GM18858 (cell line): Measurements from ENCODE around the gene RPRD1B.

ENCODE experiments used
- ATAC-seq: cut with Tn5 transposase; IDR thresholded peaks from one replicate; pipeline ENCODE4 v1.9.1; 2021; ENCODE audit not compliant: unreplicated experiment

Gene RPRD1B

DNA sequence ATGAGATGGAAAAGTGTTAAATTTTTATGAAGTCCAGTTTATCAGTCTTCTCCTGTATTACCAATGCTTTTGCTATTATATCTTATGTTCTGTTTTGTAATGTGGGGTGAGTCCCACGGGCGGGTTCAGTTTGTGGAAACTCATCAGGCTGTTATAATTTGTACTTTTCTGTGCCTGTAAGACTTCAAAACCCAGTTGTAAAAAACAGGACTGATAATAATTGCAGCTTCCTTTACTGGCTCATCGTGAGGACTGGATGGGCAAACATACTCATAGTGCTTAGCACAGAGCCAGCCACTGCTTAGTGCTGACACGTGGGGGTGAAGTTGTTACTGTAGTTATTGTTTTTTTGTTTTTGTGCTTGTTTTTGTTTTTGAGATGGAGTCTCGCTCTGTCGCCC lies 85.9 kb downstream of the RPRD1B start:
- no peak for ATAC-seq

- no peak for ATAC-seq
These were observed 87.1 kb downstream of the RPRD1B start for GRCh38 chr20:38120625-38120988.

GRCh38 chr20:38121741-38122140 lies 88.2 kb downstream of the RPRD1B start:
- no peak for ATAC-seq

GRCh38 chr20:38123021-38123587 lies 89.6 kb downstream of the RPRD1B start:
- ATAC-seq = no peak

GRCh38 chr20:38125157-38126056 lies 91.9 kb downstream of the RPRD1B start:
- no peak for ATAC-seq

- no peak for ATAC-seq
These were observed 92.8 kb downstream of the RPRD1B start for GRCh38 chr20:38126146-38126921.

- ATAC-seq = no peak
These were observed 93.5 kb downstream of the RPRD1B start for GRCh38 chr20:38126932-38127621.

GRCh38 chr20:38127920-38128528 lies 94.5 kb downstream of the RPRD1B start:
- ATAC-seq = no peak

GRCh38 chr20:38128691-38129090 lies 95.1 kb downstream of the RPRD1B start:
- no peak for ATAC-seq

GRCh38 chr20:38129248-38129865 lies 95.8 kb downstream of the RPRD1B start:
- no peak for ATAC-seq

- ATAC-seq = no peak
These were observed 96.5 kb downstream of the RPRD1B start for GRCh38 chr20:38129893-38130609.

DNA sequence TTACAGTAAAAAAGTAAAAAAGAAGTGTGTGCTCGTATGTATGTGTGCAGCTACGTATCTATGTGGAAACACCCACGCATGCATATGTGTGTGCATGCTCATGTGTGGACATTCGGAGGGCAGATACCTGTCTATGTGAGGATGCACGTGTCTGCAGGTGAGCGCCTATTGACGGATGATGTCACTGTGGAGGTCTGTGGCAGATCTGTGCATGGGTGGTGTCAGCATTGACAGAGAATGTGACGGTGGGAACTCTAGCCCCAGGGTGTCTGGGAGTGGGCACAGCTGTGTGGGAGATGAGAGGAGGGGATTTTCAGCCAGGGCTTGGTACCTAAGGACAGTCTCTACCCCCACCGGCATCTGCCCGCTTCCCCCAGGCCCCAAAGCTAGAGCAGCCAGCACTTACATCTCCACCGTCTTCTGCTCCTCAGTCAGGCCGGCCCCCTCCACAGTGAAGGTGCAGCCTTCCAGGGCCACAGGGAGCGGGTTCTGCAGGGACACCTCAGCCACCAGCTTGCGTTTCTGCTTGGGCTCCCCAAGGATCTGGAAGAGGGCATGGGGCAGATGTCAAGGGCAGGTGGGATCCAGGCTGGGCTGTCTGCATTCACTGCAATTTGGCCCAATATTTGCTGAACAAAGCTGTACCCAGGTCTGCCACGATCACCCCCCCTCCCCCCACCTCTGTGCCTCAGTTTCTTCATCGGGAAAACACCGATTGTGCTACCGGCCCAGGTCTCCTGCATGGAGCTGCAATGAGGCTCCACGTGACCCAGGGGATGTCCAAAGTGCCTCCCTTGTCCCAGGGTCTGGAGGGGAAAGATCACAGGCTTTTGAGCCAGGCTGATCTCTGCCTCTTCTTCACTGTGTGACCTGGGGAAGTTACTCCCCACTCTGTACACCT lies 97.4 kb downstream of the RPRD1B start:
- no peak for ATAC-seq

GRCh38 chr20:38131588-38132121 lies 98.1 kb downstream of the RPRD1B start:
- ATAC-seq = no peak

GRCh38 chr20:38132156-38132909 lies 98.8 kb downstream of the RPRD1B start:
- no peak for ATAC-seq

DNA sequence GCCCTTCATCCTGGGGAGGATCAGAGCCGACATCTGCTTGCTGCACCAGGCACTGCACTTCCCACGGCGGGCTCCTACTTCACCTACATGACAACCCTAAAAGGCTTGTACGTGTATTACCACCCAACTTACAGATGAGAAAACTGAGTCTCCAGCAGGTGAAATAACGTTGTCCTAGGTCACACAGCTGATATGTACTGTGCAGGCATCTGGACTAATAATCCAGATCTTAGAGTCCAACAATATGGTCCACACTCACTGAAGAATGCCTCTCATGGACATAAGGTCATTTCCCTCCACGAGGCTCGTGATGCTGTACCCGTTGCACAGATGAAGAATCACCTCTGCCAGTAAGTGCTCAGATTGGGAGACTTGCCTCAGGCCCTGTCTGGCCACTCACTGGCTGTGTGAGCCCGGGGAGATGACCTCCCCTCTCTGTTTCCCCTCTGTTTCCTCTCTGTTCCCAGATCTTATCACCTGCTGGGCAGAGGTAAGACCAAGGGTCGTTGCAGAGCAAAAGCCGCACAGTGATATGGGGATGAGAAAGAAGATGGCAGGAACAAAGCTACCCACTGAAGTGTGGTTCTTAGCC lies 99.5 kb downstream of the RPRD1B start:
- ATAC-seq = no peak

- no peak for ATAC-seq
These were observed 100.3 kb downstream of the RPRD1B start for GRCh38 chr20:38133680-38134426.
